Activated CD4-positive, alpha-beta T cell treated with anti-CD3 and anti-CD28 coated beads for 24 hours (primary cell): Measurements from ENCODE around the gene ERCC2.
"Not testable (repeated sequence)": the region's sequence is repeated elsewhere in the genome, so short reads cannot be mapped to it uniquely, and the experiment has no call there.

ENCODE experiments used
- DNase-seq, 2 donors: peaks; one replicate each; pipeline ENCODE4 v3.0.0-alpha.2; 2020; ENCODE audit warnings: low read depth in 2 of 2

The ERCC2 gene

DNA sequence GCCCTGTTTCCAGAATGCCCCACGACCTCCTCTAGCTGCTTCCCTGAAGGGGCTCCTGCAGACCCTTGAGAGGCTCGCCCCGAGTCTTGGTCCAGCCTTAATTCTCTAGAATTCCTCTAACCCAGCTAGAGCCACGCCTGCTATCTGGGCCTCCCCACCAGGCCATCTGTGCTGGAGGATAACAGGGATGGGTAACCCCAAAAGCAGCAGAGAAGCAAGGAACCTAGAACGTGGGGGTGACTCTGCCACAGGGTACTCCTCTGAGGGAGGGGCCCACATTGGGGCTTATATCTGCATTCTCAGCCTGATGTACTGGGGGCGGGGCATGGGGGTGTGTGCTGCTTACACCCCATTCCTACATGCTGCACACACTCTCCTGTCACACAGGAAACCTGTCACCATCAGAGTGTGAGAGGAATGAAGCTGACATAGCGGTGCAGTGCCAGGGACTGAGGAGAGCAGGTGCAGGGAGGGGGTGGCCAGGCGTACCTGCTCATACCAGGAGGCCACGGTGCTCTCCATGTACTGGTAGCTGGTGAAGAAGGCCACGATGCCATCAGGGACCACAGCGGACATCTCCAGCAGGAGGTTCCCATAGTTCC lies 16.0 kb downstream of the ERCC2 start:
- DNase-seq: no peak

DNA sequence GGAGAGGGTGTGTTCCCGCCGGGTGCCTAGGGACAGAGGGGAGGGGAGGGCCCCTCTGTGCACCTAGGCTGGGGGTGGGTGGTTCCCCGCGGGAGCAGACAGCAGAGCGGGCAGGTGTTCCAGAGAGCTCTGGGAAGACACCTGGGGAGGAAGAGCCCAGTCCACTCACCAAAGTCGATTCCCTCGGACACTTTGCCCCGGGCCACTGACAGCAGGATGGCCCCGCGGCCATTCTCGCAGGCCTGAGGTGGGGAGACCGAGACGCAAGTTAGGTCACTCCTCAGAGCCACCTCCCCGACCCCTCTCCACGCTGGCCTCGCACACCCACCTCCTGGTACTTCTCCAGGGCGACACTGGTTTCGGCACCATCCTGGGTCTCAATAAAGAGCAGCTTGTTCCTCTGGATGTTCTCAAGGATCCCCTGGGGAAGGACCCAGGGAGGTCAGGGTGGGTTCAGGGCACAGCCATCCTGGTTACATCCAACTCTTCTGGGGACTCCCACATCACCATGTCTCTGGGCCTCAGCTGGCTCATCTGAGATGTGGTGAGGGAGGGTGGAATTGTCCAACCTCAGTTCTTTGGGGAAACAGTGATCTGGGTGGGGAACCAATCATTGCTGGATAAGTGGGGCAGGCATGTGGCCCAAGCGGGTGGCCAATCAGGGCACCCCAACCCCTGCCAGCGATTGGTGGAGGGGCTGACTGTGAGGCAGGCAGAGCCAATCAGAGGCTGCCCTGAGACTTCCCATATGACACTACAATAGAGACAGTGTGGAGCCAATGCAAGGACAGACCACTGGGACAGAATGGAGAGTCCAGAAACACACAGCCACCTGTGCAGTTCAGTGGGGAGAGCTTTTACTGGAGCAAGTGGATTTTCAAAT lies 17.2 kb downstream of the ERCC2 start:
- no peak for DNase-seq

DNA sequence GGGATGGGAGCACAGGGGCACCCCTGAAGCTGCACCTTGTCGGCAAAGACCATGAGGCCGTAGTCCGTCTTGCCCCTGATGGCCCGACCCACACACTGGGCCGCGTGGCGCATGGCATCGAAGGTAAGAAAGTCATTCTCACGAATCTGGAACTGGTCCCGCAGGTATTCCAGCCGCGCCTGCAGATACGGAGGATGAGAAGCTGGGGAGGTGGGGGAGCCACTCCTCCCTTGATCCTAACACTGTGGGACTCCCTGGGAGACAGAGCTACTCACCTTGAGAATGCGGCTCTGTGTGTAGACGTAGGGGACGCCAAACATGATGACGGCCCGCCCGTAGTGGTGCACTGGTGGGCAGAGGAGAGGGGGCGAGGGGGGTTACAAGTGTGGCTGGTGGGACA lies 17.9 kb downstream of the ERCC2 start:
- no peak for DNase-seq

DNA sequence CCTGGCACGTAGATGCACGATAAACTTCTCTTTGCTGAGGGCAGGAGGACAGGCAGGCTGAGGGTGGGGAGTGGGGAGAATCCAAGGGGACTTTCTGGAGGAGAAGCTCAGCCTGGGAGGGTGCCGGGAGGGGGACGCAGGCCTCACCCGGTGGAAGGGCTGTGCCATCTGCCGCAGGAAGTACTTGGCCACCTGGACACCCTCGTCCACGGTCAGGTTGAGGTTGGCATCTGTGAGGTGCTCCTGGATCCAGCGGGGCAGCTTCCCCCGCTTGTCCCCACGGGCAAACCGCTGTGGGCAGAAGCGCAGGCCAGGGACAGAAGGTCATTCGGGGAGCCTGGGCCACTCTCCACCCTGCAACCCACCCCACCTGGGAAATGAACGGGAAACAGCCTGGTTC lies 18.3 kb downstream of the ERCC2 start:
- DNase-seq: no peak

DNA sequence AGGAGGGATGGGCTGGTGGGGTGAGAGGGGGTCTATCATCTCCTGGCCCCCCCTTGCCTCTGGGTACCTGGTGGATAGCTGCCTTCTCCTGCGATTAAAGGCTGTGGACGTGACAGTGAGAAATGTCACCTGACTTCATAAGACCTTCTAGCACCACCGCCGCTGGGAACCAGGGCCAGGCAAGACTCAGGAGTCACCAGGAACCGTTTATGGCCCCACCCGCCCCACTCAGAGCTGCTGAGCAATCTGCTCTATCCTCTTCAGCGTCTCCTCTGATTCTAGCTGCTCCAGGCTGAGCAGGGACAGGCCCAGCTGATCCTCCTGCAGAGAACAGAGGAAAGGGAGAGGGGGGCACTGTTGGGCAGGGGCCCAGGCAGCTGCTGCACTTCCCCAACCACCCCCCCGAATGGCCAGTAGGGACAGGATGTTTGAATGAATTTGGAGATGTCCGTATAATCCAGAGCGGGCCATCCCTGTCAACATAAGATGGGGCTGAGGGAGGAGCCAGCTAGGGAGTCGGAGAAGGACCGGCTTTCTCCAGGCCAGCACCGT lies 18.9 kb downstream of the ERCC2 start:
- DNase-seq: no peak

DNA sequence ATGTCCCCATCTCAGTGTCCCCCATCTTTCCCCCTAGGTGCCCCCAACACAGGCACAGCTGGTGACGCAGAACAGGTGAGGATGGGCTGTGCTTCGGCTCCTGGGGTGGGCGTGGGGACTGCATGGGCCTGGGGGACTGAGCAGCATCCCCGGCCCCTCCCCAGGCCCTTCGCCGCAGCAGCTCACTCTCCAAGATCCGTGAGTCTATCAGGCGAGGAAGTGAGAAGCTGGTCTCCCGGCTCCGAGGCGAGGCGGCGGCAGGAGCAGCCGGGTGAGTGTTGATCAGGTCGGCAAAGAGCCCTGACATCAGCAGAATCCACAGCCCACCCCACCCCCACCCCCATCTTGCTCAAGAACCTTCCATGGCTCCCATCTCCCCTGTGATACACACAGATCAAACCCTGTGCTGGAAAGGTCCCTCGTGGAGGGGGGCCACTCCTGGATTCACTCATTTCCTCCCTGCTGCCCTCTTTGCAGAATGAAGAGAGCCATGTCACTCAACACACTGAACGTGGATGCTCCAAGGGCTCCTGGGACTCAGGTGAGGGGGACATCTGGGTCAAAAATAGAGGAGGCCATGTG lies 19.8 kb downstream of the ERCC2 start:
- DNase-seq: no peak

DNA sequence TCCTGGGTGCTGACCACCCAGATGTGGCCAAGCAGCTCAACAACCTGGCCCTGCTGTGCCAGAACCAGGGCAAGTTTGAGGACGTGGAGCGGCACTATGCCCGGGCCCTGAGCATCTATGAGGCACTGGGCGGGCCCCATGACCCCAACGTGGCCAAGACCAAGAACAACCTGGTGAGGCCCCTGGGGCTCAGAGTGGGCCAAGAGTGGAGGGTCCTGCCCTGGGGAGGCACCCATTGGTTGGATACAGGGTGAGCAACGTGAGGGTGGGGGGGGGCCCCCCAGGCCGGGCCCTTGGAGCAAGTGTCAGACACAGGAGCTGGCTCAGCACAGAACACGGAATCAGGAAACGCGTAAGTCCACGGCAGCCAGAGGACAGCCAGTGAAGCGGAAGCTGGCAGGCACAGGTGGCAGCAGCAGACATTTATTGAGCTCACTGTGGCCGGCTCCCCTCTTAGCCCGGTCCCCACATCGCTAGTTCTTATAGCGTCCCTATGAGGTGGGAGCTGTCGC lies 20.9 kb downstream of the ERCC2 start:
- DNase-seq: no peak

DNA sequence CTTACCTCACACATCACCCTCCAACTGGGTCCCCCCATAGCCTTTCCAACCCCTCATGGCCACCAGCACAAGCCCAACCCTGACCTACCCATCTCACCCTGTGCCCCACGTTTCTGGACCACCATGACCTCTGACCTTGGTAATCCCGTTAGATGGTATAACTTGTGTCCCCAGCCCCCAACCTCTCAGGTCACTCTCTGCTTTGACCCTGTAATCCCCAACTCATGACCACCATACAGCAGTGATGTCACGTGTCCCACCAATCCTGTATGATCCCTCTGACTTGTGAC lies 21.3 kb downstream of the ERCC2 start:
- DNase-seq: no peak

DNA sequence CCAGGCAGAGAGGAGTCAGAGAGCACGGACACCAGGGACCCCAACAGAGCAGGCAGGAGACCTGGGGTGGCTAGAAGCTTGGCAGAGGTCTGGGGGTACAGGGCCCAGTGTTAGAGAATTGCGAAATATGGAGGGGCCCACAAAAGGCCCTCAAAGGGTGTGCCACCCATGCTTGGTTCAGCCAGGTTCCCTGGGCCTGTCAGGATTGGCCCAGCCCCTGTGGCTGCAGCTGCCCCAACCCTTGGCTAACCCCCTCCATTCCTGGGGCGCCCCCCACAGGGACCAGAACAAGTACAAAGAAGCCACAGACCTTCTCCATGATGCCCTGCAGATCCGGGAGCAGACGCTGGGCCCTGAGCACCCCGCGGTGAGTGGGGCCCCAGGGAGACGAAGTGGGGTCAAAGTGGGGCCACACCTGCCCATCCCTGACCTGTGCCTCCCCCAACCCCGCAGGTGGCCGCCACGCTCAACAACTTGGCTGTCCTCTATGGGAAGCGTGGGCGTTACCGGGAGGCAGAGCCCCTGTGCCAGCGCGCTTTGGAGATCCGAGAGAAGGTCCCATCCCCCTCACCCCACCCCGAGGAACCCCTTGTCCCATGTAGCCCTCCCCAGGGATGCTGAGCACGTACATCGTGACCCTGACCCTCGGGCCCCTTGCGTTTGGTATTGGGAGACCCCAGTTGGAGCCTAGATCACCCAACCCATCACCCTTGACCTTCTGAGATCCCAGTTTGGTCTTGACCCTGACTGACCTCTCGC lies 21.8 kb downstream of the ERCC2 start:
- no peak for DNase-seq

DNA sequence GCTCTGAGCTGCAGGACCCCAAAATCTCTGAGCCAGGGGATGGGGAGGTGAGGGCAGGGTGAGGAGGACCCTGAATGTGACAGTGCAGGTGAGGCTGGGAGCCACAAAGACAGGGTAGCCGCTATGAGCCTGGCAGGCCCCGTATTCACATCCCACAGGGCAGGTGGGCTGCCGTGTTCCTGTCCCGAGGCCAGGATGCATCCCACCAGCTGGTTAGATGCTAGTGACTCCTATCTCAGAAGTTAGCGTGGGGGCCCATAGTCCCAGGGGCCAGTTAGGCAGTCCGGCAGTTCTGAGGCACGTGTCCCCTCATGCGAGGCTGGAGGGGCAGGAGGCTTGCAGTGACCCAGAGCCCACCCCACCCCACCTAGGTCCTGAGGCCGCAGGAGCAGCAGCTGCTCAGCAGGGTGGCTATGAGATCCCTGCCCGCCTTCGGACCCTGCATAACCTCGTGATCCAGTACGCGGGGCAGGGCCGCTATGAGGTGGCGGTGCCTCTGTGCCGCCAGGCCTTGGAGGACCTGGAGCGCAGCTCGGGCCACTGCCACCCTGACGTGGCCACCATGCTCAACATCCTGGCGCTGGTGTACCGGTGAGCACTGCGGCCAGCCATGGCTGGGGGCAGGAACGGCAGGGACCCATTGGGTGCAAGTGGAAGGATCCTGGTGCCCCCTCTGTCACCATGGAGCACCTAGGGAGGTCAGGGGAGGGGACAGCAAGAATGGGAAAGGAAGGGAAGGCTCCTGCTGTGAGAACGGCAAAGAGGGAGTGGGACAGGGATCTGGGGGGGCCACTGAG lies 22.6 kb downstream of the ERCC2 start:
- DNase-seq: no peak

DNA sequence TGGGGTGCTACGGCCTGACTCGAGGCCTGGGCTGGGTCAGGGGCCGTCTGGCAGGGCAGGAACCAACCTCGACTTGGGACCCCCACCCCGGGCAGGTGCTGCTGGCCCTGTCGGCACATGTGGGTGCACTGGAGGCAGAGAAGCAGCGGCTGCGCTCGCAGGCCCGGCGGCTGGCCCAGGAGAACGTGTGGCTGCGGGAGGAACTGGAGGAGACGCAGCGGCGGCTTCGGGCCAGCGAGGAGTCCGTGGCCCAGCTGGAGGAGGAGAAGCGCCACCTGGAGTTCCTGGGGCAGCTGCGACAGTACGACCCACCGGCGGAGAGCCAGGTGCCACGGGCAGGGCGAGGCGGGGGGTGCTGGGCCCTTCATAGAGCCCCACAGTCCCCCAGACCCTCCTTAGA lies 23.9 kb downstream of the ERCC2 start:
- DNase-seq: no peak

DNA sequence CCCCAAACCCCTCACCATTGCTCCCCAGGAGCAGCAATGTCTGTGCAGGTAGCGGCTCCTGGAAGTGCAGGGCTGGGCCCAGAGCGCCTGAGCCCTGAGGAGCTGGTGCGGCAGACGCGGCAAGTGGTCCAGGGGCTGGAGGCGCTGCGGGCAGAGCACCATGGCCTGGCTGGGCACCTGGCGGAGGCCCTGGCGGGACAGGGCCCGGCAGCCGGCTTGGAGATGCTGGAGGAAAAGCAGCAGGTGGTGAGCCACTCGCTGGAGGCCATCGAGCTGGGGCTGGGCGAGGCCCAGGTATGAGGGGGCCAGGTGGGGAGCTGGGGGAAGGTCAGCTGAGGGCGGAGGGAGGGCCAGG lies 24.9 kb downstream of the ERCC2 start:
- DNase-seq: no peak

DNA sequence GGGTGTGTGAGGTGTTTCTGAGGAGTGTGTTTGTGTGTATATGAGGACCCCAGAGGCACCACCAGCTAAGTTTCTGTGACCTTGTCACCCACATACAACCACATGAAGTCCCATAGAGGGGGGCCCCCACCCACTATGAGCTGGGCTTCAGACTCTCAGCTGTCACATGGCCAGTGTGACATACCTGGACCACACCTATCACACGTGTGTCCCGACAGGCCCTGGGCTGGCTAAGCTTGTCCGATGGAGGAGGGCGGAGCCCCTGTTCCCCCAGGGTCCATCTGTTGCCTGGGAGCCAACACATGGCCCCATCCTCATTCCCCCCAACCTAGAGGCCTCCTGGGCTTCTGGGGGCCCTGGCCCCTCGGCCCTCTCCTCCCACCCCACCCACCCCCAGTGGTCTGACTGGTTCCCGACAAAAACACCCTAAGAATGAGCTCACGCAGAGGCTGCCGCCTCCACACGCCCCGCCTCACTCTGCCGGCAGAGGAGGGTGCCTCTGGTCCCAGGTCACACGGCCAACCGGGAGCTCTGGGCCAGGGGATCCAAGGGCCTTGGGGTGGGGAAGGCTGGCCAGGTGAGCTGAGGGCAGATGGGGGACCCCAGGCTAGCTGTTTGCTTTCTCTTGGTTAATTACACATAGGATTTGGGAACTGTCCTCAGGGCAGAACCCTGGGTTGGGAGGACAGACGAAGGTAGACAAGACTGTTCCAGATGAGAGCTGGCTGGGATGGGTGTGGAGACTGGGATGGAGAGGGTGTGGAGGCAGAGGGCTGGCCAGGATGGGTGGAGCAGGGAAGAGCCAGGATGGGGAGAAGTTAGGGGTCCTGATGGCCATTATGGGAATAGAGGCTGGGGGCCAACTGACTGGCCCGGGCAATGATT lies 25.5 kb downstream of the ERCC2 start:
- no peak for DNase-seq

DNA sequence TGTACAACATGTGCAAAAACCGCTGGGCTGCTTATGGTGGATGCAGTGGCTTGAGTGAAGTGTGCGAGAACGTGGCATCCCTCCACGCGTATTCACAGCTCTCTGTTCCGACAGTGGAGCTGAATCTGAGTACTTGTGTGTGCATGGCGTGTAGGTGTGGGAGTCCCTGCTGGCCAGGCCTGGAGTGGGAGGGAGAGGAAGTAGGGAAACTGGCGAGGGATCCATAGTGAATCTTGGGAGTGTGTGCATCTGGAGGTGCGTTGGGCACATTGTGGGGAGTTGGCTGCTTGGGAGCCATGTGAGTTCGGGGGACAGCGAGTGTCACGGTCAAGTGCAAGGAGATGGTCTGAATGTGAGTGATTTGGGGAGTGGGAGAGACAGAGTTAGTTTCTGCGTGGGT lies 27.5 kb downstream of the ERCC2 start:
- DNase-seq: no peak

DNA sequence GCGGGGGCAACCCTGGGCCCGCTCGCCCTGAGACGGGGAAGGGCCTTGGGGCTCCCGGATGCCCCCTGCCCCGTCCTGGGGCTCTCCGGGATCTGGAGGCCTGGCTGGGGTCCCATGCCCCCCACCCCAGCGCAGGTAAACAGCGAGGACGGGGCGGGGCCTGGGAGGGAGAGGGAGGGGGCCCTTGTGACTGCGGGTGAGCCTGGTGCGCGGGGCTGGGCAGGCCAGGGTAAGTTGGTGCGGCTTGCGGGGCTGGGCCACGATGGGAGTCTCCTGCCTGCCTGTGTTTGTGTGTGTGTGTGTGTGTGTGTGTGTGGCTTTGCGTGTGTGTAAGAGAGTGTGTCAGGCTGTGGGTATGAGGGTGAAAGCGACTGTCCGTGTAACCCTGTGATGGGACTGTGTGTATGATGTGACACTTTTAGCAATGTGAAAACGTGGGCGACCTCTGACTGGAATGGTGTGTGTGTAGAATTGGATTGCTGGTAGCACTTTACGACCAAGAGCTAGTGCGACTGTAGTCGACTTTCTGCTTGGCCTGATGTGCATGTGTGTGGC lies 29.4 kb downstream of the ERCC2 start:
- DNase-seq: no peak

DNA sequence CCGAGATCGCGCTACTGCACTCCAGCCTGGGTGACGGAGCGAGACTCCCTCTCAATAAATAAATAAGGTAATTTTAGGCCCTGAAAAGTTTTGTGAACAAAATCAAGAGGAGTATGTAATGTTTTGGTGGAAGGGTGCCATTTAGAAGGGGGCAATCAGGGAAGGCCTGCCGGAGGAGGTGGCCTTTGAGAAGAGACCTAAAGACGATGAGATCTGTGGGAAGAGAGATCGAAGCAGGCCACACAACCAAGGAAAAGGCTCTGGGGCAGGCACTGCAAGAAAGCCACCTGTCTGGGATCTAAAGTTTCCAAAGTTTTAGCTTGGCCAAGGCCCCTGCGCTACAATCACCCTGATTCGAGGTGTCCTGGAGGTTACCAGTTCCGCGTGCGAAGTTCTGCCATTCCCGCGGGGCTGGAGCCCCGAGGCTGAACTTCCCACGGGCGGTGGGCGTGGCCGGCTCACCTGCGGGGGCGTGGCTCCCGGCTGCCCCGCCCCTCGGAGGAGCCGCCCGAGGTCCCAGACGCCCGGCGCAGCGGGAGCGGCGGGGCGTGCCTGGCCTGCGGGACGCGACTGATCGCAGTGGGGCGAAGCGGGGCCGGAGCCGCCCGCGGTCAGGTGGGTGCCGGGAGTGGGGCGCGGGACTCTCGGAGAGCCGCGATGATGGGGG lies 30.0 kb downstream of the ERCC2 start, which contains the start of gene KLC3:
TSS of gene KLC3 (plus strand) at position 519 of the 667 bp plus-strand sequence. CDS start 4,792 bp downstream, outside the sequence.
- no peak for DNase-seq

DNA sequence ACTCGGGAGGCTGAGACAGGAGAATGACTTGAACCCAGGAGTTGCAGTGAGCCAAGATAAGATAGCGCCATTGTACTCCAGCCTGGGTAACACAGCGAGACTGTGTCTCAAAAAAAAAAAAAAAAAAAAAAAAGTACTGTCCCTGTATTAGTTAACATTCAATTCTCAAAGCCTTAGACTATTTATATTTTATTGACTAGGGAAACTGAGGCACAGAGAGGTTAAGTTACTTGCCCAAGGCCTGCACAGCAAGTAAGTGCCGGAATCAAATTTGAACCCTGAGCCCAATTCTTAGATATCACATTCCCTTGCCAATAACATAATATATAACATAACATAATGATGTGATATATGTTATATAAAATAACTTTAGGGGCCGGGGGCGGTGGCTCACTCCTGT lies 30.7 kb downstream of the ERCC2 start:
- DNase-seq: no peak

DNA sequence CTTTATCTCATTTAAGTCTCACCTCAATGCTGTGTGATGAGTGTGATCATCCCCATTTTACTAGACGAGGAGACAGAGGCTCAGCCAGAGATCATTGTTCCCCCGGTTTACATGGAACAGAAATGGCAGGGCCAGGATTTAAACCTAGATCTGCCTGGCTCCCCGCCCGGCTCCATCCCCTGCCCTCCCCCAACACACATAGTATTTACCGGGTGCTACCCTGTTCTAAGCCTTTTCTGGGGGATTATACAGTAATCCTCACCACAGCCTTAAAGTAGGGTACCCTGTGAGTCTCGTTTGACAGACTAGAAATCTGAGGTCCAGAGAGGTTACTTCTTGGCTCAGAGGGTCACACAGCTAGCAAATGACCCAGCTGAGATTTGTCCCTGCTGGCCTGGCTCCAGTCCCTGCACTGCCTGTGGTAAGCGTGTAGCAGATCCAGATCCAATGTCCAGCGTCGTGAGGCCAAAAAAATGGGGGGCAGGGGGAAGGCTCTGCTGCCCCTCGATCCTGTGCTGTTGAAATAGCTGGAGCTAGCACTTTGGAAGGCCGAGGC lies 33.6 kb downstream of the ERCC2 start:
- no peak for DNase-seq

DNA sequence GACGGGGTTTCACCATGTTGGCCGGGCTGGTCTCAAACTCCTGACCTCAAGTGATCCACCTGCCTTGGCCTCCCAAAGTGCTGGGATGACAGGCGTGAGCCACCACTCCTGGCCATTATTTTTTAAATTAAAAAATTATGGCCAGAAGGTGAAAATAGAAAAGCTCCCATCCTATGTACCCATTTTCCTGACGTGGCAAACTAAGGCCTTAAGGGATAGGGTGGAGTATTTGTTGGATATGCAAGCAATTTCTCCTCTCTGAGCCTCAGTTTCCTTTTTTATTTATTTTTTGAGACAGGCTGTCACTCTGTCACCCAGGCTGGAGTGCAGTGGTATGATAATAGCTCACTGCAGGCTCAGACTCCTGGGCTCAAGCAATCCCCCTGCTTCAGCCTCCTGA lies 35.5 kb downstream of the ERCC2 start:
- not testable (repeated sequence) for DNase-seq
